GM12878 (cell line): ENCODE results near the gene VLDLR. TPM values are rescaled to one million over a fixed set of nuclear protein-coding genes. Genes with fewer than 3 reads are reported as not detected.

Source experiments
- ATAC-seq: fragments of 200-7000 bp; cut with Tn5 transposase; 3 replicates; pipeline ENCODE4 v1.9.1; 2020; ENCODE audit warnings: mild to moderate bottlenecking, moderate library complexity
- BruUV-seq: library from RNA; stranded (reverse); fragments of 400-500 nt; replicated peaks from 2 replicates; lab custom pipeline; 2021; lab: Mats Ljungman, UMichigan
- CTCF ChIA-PET: fragments of 300-600 bp; sonication (Branson Sonifier 250); formaldehyde crosslinking; extraction: SDS; loops from one replicate; lab custom pipeline; 2021; ENCODE audit warnings: inconsistent platforms; lab: Yijun Ruan, JAX
- POLR2A ChIA-PET: fragments of 350-600 bp; formaldehyde crosslinking; extraction: SDS; loops from one replicate; lab custom pipeline; 2021; ENCODE audit warnings: inconsistent platforms; lab: Charles Lee
- RAD21 ChIA-PET: fragments of 300-600 bp; sonication (Branson Sonifier 250); formaldehyde crosslinking; loops from one replicate; lab custom pipeline; 2023; ENCODE audit warnings: antibody characterized with exemption; ENCODE audit not compliant: unreplicated experiment; lab: Charles Lee
- SMC1A ChIA-PET: fragments of 300-600 bp; sonication (Branson Sonifier 250); formaldehyde crosslinking; loops from one replicate; lab custom pipeline; 2023; ENCODE audit not compliant: unreplicated experiment, uncharacterized antibody; lab: Charles Lee
- DNase-seq: peaks from one replicate; pipeline ENCODE4 v3.0.0-alpha.2; 2011; ENCODE audit warnings: low read depth, low spot score
- FAIRE-seq: peaks from 3 replicates; lab custom pipeline; 2011; peaks lifted over from hg19 to GRCh38; lab: Jason Lieb, UNC
- H2AFZ ChIP-seq: 2 replicates; pipeline ENCODE4 v1.6.0; 2011; ENCODE audit warnings: low read depth, low read length, control low read depth; ENCODE audit not compliant: control insufficient read depth
- H3K27ac ChIP-seq: 2 replicates; pipeline ENCODE4 v1.5.1; 2011; ENCODE audit warnings: control low read depth; ENCODE audit not compliant: control insufficient read depth, insufficient read depth
- H3K27me3 ChIP-seq, 2 experiments: replicated peaks in 1 of 2; 2 replicates each; pipeline versions ENCODE4 v1.6.0 to v1.6.1; 2011; ENCODE audit warnings: low read length in 1 of 2; ENCODE audit not compliant: control insufficient read depth in 2 of 2, insufficient read depth in 2 of 2
- H3K36me3 ChIP-seq, 2 experiments: 2 replicates each; pipeline ENCODE4 v1.5.1; 2011; ENCODE audit warnings: low read length in 1 of 2; ENCODE audit not compliant: control insufficient read depth in 2 of 2, insufficient read depth in 2 of 2
- H3K4me1 ChIP-seq: 2 replicates; pipeline ENCODE4 v1.6.1; 2011; ENCODE audit warnings: mild to moderate bottlenecking, low read length, moderate library complexity, mixed read lengths; ENCODE audit not compliant: control insufficient read depth, insufficient read depth
- H3K4me2 ChIP-seq: 2 replicates; pipeline ENCODE4 v1.6.0; 2011; ENCODE audit warnings: control low read depth; ENCODE audit not compliant: control insufficient read depth, insufficient read depth
- H3K4me3 ChIP-seq: fragments of 200-600 bp; sonication (generic); 2 replicates; pipeline ENCODE4 v1.5.1; 2016
- H3K79me2 ChIP-seq: 2 replicates; pipeline ENCODE4 v1.6.0; 2011; ENCODE audit warnings: low read length; ENCODE audit not compliant: control insufficient read depth, insufficient read depth
- H3K9ac ChIP-seq: 2 replicates; pipeline ENCODE4 v1.8.0; 2011; ENCODE audit warnings: low read length, control low read depth, mixed read lengths; ENCODE audit not compliant: control insufficient read depth, insufficient read depth
- H3K9me3 ChIP-seq: replicated peaks from 3 replicates; pipeline ENCODE4 v1.5.1; 2011; ENCODE audit warnings: mild to moderate bottlenecking, low read length; ENCODE audit not compliant: control insufficient read depth, insufficient read depth
- H4K20me1 ChIP-seq: 2 replicates; pipeline ENCODE4 v1.6.0; 2011; ENCODE audit not compliant: control insufficient read depth, insufficient read depth
- ASH2L ChIP-seq: fragments of 300-600, 200-600 bp; sonication (generic); IDR thresholded peaks from 2 replicates; pipeline ENCODE4 v1.6.1; 2017; ENCODE audit warnings: low read depth, mild to moderate bottlenecking, borderline replicate concordance
- ATF7 ChIP-seq: fragments of 450-650 bp; IDR thresholded peaks from 2 replicates; pipeline ENCODE4 v1.6.1; 2016; ENCODE audit warnings: low read depth, mild to moderate bottlenecking
- BMI1 ChIP-seq: fragments of 450-650 bp; IDR thresholded peaks from 2 replicates; pipeline ENCODE4 v1.6.1; 2016; ENCODE audit warnings: mild to moderate bottlenecking, moderate library complexity, borderline replicate concordance
- CREM ChIP-seq: IDR thresholded peaks from 2 replicates; pipeline ENCODE4 v1.6.1; 2014; ENCODE audit warnings: antibody characterized with exemption, low read depth
- EZH2 ChIP-seq: IDR thresholded peaks from 2 replicates; pipeline ENCODE4 v1.6.1; 2012; ENCODE audit warnings: low read depth, mild to moderate bottlenecking, control low read depth, inconsistent platforms, low read length, borderline replicate concordance; ENCODE audit not compliant: control insufficient read depth
- FOXK2 ChIP-seq: fragments of 450-650 bp; IDR thresholded peaks from 2 replicates; pipeline ENCODE4 v1.6.1; 2017; ENCODE audit warnings: mild to moderate bottlenecking, moderate library complexity
- HCFC1 ChIP-seq: fragments of 150-350 bp; IDR thresholded peaks from 2 replicates; pipeline ENCODE4 v1.6.1; 2014; ENCODE audit warnings: low read length
- HDAC6 ChIP-seq: fragments of 200-600 bp; sonication (generic); IDR thresholded peaks from one replicate; pipeline ENCODE4 v1.8.0; 2017; ENCODE audit warnings: antibody characterized with exemption; ENCODE audit not compliant: unreplicated experiment
- IRF4 ChIP-seq: IDR thresholded peaks from 2 replicates; pipeline ENCODE4 v1.6.1; 2011; ENCODE audit warnings: low read depth, low read length
- MXI1 ChIP-seq: fragments of 150-350 bp; IDR thresholded peaks from 2 replicates; pipeline ENCODE4 v1.6.1; 2011; ENCODE audit warnings: low read depth, mild to moderate bottlenecking, inconsistent platforms, low read length, improper control_type of control experiment
- NFIC ChIP-seq: IDR thresholded peaks from 2 replicates; pipeline ENCODE4 v1.6.1; 2012; ENCODE audit warnings: low read depth, mild to moderate bottlenecking, inconsistent platforms, low read length, moderate library complexity
- NFXL1 ChIP-seq: fragments of 450-650 bp; IDR thresholded peaks from 2 replicates; pipeline ENCODE4 v1.6.1; 2017; ENCODE audit warnings: antibody characterized with exemption, mild to moderate bottlenecking, borderline replicate concordance
- RAD51 ChIP-seq: fragments of 450-650 bp; IDR thresholded peaks from 2 replicates; pipeline ENCODE4 v1.6.1; 2016; ENCODE audit warnings: moderate library complexity, mild to moderate bottlenecking, inconsistent platforms
- REST ChIP-seq: IDR thresholded peaks from 2 replicates; pipeline ENCODE4 v1.6.1; 2012; ENCODE audit warnings: mild to moderate bottlenecking, low read depth, low read length
- RFX5 ChIP-seq: IDR thresholded peaks from 2 replicates; pipeline ENCODE4 v1.6.1; 2011; ENCODE audit warnings: low read depth, low read length, improper control_type of control experiment
- SP1 ChIP-seq: IDR thresholded peaks from one replicate; pipeline ENCODE4 v1.6.1; 2011; ENCODE audit warnings: low read depth, low read length
- STAT3 ChIP-seq: IDR thresholded peaks from 2 replicates; pipeline ENCODE4 v1.6.1; 2011; ENCODE audit warnings: low read depth, low read length, improper control_type of control experiment
- ZNF217 ChIP-seq: fragments of 450-650 bp; IDR thresholded peaks from 2 replicates; pipeline ENCODE4 v1.6.1; 2017; ENCODE audit warnings: antibody characterized with exemption, mild to moderate bottlenecking
- ZNF622 ChIP-seq: fragments of 450-650 bp; IDR thresholded peaks from 2 replicates; pipeline ENCODE4 v1.6.1; 2017; ENCODE audit warnings: mild to moderate bottlenecking, inconsistent platforms
- WGBS: methylation state at CpG from one replicate; pipeline ENCODE4 v1.1.6; 2016; ENCODE audit warnings: low lambda C conversion rate; ENCODE audit not compliant: insufficient replicate concordance, insufficient coverage; ENCODE audit errors: missing lambda C conversion rate; 5-methylcytosine and 5-hydroxymethylcytosine counted together
- in situ Hi-C: fragments of 300-500 bp; cut with MboI; formaldehyde crosslinking; loops from 9 replicates; pipeline ENCODE4 v1.14.3; 2018; ENCODE audit warnings: mixed read lengths
- intact Hi-C: fragments of 100-400 bp; cut with micrococcal nuclease; formaldehyde crosslinking; loops from one replicate; pipeline ENCODE4 v1.14.2; 2022; ENCODE audit not compliant: unreplicated experiment
- polyA plus RNA-seq, 11 experiments: library from polyadenylated mRNA; depleted of rRNA in 4 of 11; unstranded in 6 of 11; stranded (reverse) in 5 of 11; fragments of >200 nt; fragmentation: Nextera tagmentation in 4 of 11; fragmentation: Illumina TruSeq in 1 of 11; extraction: Ambion mirVana in 4 of 11; extraction: Trizol in 1 of 11; gene quantifications; 1 replicate in 1 of 11; 2 replicates in 10 of 11; pipeline versions ENCODE4 v1.2.1 to v1.2.3, GENCODE V29; 2011 to 2016; ENCODE audit warnings: inconsistent platforms in 2 of 11, missing spikeins in 2 of 11, low read depth in 1 of 11
- total RNA-seq, 4 experiments: library from RNA; depleted of rRNA in 3 of 4; stranded (reverse); fragments of >200 nt in 3 of 4; fragmentation: Illumina TruSeq in 1 of 4; extraction: Trizol in 1 of 4; gene quantifications; 2 replicates each; pipeline versions ENCODE4 v1.2.1 to v1.2.3, GENCODE V29; 2013 to 2021
- TF ChIP-seq, protein P1 (sequence below): fragments of 450-650 bp; IDR thresholded peaks from 2 replicates; pipeline ENCODE4 v1.6.1; 2017; ENCODE audit warnings: antibody characterized with exemption, mild to moderate bottlenecking, moderate library complexity

The VLDLR gene
- total and polyA plus RNA-seq, 10 of the 15 experiments (the other 5 are each of a cell fraction or from before 2014, with no cell fraction given): 0.14 to 5.9 (median 0.57) TPM

- TF ChIP-seq FOXK2: no peak
- no peak for TF ChIP-seq HDAC6
- TF ChIP-seq MXI1: no peak
- TF ChIP-seq, all 136 proteins: peak for 0
Observed at GRCh38 chr9:2635922-2636321, 14.3 kb downstream of the VLDLR start (continued).

GRCh38 chr9:2637390-2637789, 15.8 kb downstream of the VLDLR start:
- Histone ChIP-seq H3K27ac (no peak overlapping the region), H3K36me3 (no peaks in the 10 kb centered on the region), H3K79me2 (no peaks in the 10 kb centered on the region), H3K9me3 (no peaks in the 10 kb centered on the region), H3K4me1 (no peaks in the 10 kb centered on the region), H3K9ac (no peak overlapping the region), H2AFZ (no peak overlapping the region), H3K27me3 (no peaks in the 10 kb centered on the region), H4K20me1 (no peaks in the 10 kb centered on the region), H3K4me2 (no peak overlapping the region), H3K4me3 (no peak overlapping the region)
- ChIA-PET RAD21 (no interaction called here), SMC1A (interaction anchor here (0.8 to 2.0 kb wide), 3 partner anchors 9 to 18 kb away, joined by 3 to 5 read pairs (median 5); no protein-coding TSS in a partner anchor), POLR2A (interaction anchor here (1.6 kb wide), 1 partner anchor 13 kb away, joined by 4 read pairs; no protein-coding TSS in a partner anchor), CTCF (no interaction called here)
- intact Hi-C loops (no loop called here), in situ Hi-C loops (no loop called here)
- ATAC-seq: no peak
- BruUV-seq: no TSS peak
- no peak for FAIRE-seq
- 54% methylated on average over 10 of the region's 10 CpGs for WGBS
- no peak for DNase-seq
- TF ChIP-seq NFXL1: no peak
- TF ChIP-seq EZH2: no peak
- no peak for TF ChIP-seq NFIC
- TF ChIP-seq REST: no peak
- TF ChIP-seq ZNF622: no peak
- TF ChIP-seq ZNF217: no peak
- no peak for TF ChIP-seq ASH2L
- TF ChIP-seq HDAC6: no peak
- no peak for TF ChIP-seq ATF7
- no peak for TF ChIP-seq HCFC1
- TF ChIP-seq STAT3: no peak
- no peak for TF ChIP-seq SP1
- no peak for TF ChIP-seq IRF4
- TF ChIP-seq CREM: no peak
- no peak for TF ChIP-seq BMI1
- no peak for TF ChIP-seq RFX5
- no peak for TF ChIP-seq RAD51
- TF ChIP-seq, protein P1, sequence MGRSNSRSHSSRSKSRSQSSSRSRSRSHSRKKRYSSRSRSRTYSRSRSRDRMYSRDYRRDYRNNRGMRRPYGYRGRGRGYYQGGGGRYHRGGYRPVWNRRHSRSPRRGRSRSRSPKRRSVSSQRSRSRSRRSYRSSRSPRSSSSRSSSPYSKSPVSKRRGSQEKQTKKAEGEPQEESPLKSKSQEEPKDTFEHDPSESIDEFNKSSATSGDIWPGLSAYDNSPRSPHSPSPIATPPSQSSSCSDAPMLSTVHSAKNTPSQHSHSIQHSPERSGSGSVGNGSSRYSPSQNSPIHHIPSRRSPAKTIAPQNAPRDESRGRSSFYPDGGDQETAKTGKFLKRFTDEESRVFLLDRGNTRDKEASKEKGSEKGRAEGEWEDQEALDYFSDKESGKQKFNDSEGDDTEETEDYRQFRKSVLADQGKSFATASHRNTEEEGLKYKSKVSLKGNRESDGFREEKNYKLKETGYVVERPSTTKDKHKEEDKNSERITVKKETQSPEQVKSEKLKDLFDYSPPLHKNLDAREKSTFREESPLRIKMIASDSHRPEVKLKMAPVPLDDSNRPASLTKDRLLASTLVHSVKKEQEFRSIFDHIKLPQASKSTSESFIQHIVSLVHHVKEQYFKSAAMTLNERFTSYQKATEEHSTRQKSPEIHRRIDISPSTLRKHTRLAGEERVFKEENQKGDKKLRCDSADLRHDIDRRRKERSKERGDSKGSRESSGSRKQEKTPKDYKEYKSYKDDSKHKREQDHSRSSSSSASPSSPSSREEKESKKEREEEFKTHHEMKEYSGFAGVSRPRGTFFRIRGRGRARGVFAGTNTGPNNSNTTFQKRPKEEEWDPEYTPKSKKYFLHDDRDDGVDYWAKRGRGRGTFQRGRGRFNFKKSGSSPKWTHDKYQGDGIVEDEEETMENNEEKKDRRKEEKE: no peak
